Stimulated activated CD4-positive, alpha-beta T cell treated with anti-CD3 and anti-CD28 coated beads, TNF-alpha, amount 100 ng/mL, for 1 hour (primary cell): ENCODE results near the gene IP6K2.
"Not testable (repeated sequence)": the region's sequence is repeated elsewhere in the genome, so short reads cannot be mapped to it uniquely, and the experiment has no call there.

Experiments used
- DNase-seq, 3 donors: peaks; one replicate each; pipeline ENCODE4 v3.0.0-alpha.2; 2020; ENCODE audit warnings: low read depth in 3 of 3, low spot score in 1 of 3

The IP6K2 gene

DNA sequence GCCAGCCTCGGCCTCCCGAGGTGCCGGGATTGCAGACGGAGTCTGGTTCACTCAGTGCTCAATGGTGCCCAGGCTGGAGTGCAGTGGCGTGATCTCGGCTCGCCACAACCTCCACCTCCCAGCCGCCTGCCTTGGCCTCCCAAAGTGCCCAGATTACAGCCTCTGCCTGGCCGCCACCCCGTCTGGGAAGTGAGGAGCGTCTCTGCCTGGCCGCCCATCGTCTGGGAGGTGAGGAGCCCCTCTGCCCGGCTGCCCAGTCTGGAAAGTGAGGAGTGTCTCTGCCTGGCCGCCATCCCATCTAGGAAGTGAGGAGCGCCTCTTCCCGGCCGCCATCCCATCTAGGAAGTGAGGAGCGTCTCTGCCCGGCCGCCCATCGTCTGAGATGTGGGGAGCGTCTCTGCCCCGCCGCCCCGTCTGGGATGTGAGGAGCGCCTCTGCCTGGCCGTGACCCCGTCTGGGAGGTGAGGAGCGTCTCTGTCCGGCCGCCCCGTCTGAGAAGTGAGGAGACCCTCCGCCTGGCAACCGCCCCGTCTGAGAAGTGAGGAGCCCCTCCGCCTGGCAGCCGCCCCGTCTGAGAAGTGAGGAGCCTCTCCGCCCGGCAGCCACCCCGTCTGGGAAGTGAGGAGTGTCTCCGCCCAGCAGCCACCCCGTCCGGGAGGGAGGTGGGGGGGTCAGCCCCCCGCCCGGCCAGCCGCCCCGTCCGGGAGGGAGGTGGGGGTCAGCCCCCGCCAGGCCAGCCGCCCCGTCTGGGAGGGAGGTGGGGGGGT is 16.9 kb upstream of the IP6K2 start:
- DNase-seq: not testable (repeated sequence)

DNA sequence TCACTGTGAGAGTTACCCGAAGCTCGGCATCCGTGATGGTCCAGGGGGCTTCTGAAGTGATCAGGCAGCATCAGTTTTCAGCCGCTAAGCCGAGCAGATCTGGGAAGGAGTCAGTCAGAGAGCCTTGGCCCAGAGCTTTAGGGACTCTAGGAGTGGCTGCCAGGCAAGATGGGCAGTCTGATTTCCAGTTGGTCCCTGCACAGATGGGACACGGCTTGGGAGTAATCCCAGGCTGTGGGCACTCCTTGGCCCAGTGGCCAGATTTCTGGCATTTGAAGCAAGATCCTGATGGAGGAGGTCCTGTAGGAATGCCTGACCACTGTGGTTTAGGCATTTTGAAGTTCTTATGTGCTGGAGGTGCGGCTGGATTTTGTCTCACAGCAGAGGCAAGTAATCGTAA is 10.5 kb upstream of the IP6K2 start:
- no peak for DNase-seq

DNA sequence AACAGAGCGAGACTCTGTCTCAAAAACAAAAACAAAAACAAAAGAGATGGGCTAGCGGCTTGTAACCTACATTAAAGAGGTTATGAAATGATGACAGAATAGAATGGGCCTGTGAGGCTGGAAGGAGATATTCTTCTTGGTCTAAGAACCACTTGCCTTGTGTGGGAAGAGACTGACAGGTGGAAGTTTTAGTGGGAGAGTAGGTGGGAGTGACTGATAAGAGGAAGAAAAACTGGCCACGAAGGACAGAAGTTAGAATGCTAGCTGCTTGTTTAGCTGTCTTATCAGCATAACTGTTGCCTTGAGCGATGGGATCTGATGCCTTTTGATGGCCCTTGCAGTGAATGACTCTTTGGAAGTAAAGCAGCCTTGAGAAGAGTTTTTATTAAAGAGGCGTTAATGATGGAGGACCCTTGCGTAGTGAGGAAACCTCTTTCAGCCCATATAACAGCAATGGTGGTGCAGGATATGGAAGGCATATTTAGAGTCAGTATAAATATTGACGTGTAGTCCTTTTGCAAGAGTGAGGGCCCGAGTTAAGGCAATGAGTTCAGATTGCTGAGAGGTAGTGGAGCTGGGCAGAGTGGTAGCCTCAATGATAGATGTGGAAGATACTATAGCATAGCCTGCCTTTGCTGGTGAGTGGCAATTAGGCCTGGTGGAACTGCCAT is 8.3 kb upstream of the IP6K2 start:
- not testable (repeated sequence) for DNase-seq

DNA sequence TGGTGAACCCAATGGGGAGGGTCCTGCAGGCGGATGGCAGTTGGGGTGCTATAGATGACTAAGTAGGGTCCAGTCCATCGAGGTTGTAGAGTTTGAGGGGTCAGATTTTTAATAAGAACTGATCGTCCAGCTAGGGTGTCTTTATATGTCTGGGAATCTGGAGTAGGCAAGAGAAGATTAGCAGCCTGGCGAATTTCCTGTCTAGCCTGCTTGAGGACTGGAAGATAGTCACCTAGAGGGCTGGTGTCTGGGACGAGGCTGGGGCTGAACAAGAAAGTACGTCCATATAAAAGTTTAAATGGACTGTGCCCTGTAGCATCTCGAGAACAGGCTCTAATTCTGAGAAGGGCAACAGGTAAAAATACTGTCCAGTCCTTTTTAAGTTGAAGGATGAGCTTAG is 6.7 kb upstream of the IP6K2 start:
- DNase-seq: no peak

DNA sequence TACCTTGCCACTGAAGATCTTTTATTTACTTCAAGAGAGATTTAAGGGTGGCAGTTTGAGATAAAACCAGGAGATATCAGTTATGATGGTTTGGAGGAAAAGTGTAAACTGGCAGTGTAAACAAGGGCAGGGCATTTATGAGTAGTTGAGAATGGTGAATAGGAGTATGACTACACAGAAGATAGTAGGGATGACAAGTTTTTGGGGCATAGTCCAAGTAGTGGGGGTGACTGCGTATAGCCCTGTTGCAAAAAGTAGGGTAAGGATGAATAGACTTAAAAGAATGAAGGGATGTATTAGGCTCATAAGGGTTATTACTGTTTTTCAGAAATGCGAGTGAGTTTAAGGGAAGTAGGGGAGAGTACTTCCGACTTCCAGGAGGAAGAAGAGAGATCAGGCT is 6.3 kb upstream of the IP6K2 start:
- DNase-seq: not testable (repeated sequence)

DNA sequence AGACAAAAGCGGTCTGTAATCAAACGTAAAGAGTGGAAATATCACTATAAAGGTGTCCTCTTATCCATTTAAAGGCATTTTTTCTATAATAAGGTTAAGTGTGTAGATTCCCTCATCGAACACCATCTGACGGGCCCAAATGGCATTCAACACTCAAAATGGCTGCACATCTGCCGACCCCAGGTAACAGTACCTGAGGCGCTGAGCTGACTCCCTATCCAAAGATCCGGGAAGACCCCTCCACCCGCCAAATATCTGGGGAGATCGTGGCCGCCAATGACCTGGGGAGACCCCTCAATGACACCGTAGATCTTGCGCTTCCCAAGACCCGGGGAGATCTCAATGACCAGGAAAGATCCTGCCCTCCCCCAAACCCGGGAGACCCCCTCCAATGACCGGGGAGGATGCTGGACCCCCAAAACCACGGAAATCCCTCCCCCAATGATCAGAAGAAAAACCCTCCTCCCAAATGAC is 476 bp downstream of the IP6K2 start:
- no peak for DNase-seq

DNA sequence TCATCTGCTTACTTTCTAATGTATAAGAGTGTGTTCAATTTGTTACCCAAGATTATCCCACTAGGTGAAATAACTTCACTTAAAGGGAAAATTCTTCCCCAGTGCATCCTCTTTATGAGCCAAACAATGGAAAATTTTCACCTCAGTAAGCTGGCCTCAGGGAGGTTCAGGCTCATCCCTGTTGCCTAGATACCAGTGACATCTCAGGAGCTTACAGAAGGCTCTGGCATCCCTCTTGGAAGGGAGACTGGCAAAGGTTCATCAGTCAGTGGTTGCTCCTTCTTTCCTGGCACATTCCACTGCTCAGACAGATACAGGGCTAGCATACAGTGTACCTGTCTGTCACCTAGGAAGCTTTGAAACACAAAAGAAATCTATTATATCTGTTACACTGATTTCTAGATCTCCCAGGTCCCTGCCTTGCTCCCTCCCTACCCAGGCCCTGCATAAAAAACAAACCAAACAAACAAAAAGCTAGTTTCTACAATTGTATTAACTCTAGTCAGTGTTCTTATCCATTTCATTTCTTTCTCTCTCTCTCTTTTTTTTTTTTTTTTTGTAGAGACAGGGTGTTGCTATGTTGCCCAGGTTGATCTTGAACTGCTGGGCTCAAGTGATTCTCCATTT is 1.7 kb downstream of the IP6K2 start:
- DNase-seq: no peak

DNA sequence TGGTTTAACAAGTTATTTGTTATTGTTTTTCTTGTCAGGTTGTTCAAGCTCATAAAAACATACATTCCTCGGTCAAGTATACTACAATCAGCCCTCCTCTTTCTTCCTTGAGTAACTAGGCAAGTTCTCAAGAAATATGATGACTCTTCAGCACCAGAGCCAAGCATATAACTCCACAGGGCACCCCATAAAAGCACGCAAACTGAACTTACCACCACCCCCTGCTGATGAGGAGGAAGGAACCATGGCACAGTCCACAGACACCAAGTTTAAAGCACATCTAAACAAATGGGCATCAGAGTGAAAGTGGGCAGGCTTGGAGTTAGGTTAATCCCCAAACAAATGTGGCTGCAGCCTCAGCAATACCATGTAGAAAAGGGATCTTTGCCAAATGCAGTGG is 5.3 kb downstream of the IP6K2 start:
- no peak for DNase-seq

DNA sequence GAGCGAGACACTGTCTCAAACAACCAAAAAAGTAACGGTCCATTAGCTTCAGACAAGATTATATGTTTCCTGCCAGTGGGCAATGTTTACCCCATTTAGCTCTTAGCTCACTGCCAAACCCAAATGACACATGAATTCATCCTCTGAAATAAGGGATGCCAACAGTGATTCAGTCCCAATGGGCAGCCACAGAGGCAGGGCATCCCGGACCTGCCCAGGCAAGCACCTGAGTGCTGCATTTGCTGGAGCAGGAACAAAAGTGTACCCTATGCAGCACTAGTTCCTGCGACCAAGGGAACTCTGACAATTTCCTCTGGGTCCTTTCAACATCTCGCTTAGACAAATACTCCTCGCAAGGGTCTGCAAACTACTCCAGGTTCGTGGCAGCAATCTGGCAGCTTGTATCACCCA is 8.0 kb downstream of the IP6K2 start:
- no peak for DNase-seq

DNA sequence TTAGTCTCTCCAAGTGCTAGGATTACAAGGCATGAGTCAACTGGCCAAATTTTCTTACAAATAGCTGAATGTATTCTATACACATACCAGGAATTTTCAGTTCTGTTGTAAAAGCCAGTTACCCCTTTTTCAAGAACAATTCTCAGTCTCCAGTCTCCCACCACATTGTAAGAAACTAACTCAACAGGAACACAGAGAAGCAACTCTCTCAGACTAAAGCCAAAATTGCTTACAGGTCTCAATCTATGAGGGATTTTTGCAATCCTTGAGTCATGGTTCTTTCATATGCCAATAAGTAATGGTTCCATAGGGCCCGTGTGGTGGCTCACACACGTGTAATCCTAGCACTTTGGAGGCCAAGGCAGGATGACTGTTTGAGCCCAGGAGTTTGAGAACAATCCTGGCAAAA is 8.5 kb downstream of the IP6K2 start:
- DNase-seq: no peak

DNA sequence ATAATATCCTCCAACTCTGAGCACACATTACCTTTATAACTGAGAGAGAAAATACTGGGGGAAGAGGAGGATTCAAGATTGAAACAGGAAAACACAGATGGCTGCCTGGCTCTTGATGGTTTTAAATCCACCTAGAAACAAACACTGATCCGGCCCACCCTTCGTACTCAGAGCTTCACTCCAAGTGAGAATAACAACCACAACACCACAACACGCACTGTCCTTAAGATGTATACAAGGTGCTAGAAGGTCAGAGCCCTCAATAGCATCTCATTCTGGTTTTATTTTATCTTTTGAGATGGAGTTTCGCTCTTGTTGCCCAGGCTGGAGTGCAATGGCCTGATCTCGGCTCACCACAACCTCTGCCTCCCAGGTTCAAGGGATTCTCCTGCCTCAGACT is 9.9 kb downstream of the IP6K2 start:
- DNase-seq: no peak

DNA sequence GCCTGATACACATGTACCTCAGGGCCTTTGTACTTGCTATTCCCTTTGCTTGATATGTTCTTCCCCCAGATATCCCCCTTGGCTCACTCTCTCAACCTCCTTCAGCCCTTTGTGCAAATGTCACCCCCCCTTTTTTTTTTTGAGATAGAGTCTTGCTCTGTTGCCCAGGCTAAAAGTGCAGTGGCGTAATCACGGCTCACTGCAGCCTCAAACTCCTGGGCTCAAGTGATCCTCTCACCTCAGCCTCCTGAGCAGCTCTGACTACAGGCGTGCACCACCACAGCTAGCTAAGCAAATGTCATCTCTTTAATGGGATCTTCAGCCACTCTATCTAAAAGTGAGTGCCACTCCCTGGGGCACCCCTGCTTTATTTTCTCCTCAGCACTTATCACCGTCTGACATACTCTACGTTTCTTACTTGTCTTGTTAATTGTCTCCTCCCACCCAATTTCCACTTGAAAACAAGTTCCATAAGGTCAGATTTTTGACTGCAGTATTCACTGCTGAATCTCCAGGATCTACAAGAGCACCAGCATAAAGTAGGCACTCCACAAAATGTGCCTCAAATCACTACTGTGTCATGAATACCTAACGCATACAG is 14.6 kb downstream of the IP6K2 start:
- no peak for DNase-seq

DNA sequence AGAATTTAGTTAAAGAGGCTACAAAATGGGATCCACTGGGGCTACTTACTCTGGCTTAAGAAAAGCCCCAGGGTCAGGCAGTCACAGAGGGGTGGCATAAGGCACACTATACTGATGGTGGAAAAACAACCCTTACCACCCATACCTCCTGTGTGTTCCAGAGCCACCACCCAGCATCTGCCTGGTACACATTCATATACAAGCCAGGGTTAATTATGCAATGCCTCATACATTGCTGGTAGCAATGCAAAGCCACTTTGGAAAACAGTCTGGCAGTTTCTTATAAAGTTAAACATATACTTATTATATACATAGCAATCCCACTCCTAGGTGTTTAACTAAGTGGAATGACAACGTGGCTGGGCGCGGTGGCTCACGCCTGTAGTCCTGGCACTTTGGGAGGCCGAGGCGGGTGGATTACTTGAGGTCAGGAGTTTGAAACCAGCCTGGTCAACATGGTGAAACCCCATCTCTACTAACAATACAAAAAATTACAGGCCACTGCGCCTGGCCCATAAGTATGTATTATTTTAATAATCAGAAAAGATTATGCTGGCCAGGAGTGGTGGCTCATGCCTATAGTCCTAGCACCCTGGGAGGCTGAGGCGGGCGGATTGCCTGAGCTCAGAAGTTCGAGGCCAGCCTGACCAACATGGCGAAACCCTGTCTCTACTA is 16.2 kb downstream of the IP6K2 start:
- no peak for DNase-seq

DNA sequence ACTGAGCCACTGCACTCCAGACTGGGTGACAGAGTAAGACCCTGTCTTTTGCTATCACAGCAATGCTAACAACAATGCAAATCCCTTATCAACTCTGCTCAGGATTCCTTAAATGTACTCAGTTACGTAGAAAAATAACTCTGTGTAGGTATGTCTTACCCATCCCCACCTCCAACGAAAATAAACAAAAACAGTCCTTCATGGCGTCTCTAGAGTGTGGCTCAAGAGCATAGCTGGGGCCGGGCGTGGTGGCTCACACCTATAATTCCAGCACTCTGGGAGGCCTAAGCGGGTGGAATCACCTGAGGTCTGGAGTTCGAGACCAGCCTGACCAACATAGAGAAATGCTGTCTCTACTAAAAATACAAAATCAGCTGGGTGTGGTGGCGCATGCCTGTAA is 18.1 kb downstream of the IP6K2 start:
- DNase-seq: no peak

DNA sequence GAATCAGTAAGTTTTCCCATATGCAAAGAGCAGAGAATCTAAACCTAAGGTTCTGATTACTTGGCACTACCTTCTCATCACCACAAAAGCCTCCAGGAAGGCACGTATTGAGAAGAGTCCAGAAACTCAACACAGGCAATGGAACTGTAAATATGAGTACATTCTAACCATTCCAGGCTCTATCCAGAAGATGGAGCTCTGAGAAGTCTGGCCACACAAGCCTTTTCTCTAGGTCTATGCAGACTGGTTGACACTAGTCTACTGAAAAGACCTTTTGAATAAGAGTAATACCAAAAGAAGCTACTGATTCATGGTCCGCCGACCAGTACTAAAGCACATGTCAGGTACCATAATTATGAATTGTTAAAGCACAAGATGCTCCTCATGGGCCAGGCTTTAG is 19.1 kb downstream of the IP6K2 start:
- DNase-seq: no peak

DNA sequence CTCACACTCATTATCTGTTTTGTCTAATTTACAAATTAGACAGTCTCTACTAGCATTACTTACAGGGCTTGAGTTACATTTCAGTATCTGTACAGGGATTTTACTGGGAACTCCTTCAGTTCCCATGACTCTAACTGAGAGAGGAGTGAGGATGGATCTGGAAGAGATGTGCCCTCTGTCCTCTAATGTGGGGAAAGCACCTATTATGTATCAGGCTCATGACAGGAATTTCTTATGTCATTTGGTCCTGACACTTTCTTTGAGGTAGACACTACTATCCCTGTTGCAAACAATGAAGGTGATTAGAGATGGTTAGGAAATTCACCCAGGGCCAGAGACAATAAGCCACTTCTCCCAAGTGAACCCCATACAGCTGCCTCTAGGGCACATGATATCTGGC is 20.4 kb downstream of the IP6K2 start:
- no peak for DNase-seq

DNA sequence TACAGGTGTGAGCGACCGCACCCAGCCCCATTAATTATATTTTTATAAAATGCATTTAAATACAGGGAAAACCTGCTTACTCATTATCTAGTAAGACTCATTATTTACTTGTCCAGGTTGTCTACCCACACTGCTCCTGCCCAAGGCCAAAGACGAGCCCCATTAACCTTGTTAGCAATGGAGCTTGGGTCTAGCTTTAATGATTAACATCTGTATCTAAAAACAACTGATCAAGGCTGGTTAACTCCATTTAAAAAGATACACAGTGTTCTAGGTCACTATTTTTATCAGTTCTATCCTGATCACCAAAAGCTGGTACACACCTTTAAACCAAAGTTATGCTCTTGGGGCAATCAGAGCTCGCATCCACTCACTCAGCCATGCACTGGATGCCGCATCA is 20.9 kb downstream of the IP6K2 start:
- no peak for DNase-seq

DNA sequence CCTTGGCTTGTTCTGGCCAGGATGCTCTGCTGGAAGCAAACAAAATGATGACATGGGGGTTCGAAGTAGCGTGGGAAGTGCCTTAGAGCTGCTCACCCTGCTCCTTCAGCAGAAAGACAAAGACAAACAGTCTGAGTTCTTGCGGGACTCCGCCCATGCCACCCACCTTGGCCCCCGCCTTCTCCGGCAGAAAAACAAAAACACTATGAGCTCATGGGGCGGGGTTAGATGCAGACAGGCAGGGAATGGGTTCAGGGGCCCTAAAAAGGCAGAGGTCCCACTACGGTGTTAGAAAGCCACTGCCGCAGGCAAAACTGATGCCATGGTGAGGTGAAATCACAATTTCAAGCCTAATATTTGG is 21.6 kb downstream of the IP6K2 start:
- DNase-seq: no peak

DNA sequence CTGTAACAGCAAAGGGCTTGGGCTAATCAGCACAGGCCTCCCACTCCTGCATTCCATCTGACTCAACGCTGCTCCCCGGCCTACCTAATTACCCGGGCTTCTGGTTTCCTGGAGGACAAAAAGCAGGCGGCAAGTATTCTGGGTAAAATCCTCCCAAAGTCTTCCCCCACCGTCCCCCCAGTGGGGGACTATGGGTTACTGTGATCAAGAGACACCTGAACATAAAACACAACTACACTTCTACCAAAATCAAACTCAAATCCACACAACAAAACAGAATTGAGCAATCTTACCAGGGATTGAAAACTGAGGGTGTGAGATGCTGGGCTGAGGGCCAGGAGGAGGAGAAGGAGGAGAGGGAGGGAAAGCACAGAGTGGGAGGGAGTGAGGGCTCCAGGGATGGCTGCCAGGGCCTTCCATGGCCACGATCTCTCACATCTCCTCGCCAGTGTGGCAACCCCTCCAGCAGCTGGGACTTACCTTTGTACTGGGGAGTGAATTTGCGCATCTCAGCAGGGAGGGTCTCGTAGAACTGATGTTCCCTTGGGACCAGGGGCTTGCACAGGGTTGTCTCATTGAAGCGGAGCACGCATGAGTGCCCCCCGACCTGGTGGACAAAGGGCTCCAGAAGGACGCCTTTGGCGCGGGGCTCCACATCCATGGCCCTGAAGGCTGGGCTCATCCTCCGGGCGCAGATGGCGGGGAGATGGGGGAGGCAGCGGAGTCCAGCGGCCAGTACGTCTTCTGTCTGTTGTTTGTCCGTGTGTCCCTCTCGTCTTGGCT is 22.2 kb downstream of the IP6K2 start:
- no peak for DNase-seq

DNA sequence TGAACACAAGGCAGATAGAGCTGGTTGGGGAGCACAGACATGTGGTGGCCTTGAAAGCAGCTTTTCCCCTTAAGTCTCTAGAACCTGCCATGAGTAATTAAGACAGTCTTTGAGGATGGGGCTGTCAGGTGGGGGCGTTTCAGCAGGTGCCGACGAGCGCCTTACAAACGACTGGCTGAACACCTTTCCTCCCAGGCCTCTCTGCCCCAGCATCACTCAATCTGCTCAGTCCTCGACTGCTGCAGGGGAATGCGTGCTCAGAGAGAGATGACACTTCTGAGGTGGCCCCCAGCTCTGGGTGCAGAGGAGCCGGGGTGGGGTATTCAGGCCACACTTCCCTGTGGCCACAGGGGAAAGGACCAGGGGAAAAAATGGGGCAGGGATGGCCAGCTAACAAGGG is 23.2 kb downstream of the IP6K2 start:
- DNase-seq: no peak

DNA sequence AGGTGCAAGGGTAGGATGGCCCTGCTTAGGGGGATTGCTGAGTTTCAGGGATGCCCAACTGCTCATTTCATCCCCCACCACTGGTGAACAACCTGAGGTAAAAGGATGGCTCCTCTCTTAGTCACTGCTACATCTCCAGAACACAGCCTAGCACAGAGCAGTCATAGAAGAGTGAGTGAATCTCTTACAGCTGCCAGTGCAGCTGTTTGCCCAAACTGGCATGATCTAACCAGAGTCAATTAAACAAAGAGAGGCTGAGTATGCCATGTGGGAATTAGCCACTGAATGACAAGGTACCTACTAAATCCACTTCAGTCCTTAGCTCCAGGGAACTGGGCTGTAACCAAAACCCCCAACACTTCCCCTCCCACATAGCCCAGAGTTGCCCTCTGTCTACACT is 24.5 kb downstream of the IP6K2 start:
- no peak for DNase-seq
